ENCODE data around the gene GARIN5B. TPM values are rescaled to one million over a fixed set of nuclear protein-coding genes. Genes with fewer than 3 reads are reported as not detected.

GARIN5B gene
- total and polyA plus RNA-seq, 8 donors = 0.04 to 0.06 TPM; not detected in 6

DNA sequence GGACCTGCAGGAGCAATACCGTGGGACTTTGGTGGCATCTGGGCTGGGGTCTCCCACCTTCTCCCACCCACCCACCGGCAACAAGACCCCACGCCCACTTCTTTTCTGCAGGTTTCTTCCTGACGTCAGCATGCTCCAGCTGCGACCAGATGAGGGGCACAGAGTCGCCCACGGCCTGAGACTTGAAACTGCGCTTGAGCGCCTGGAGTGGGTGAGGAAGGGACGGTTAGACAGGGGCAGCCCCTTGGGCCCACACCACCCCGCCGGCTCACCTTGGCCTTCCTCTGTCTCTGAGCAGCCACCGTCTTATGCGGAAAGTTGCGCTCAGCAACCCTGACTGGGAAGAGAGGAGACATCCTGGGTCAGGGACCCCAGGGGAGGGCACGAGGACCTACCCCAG lies 2.2 kb downstream of the GARIN5B start:
- ATAC-seq (no peak), DNase-seq (peak in 1 of 4 donors; percentile 67)
- H3K27ac ChIP-seq = no peak overlapping the region
- H3K4me3 ChIP-seq = no peak overlapping the region
- H3K9me3 ChIP-seq = no peaks in the 10 kb centered on the region
- peaks cover 0 to 41% of the 10 kb centered on the region in 2 donors for H3K27me3 ChIP-seq
- intact Hi-C loops (cut with DNase I) = no loop called here
- TF ChIP-seq CTCF (IDR thresholded peaks at IDR 0.05) = no peak
- no peaks in the 10 kb centered on the region for H3K4me1 ChIP-seq
- no peaks in the 10 kb centered on the region for H3K36me3 ChIP-seq

DNA sequence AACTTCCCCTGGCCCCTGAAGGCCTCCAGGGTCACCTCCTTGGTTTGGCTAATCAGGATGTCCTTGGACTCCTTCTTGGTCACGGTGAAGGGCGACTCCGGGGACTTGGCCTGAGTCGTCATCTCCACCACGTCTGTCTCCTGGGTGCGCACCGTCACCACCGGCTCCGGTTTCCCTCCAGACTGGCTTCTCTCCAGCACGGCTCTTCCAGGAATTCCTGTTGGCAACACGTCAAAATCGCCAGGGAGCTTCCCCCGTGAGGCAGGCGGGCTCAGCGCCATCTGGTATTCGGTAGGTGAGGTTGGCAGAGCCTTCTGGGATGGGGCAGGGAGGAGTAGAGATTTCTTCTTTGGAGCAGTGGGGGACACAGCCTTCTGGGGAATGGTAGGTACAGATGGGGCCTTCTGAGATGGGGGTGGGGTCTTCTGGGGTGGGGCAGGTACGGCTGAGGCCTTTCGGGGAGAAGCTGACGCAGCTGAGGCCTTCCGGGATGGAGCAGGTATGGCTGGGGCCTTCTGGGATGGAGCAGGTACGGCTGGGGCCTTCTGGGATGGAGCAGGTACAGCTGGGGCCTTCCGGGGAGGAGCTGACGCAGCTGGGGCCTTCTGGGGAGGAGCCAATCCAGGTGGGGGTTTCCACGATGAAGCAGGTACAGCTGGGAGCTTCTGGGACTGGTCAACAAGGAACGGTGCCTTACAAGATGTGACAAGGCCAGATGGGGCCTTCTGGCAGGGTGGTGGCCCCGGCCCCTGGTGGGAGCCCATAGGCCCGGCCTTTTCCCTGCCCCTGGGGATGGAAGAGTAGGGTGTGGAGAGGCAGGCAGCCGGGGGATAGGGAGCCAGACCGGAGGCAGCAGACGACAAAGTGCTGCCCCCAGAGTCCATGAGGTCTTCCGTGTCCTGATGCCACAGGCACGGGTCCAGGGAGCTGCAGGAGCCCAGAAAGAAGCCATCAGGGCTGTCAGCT lies 3.8 kb downstream of the GARIN5B start:
- ATAC-seq (no peak), DNase-seq (peak in 1 of 4 donors; percentile 57)
- intact Hi-C loops (cut with DNase I) = no loop called here
- Histone ChIP-seq H3K4me1 (peaks cover 0 to 6% of the 10 kb centered on the region in 2 donors), H3K27ac (no peak overlapping the region), H3K9me3 (no peaks in the 10 kb centered on the region), H3K27me3 (peaks cover 6 to 58% of the 10 kb centered on the region in 2 donors), H3K36me3 (no peaks in the 10 kb centered on the region), H3K4me3 (no peak overlapping the region)
- TF ChIP-seq CTCF (IDR thresholded peaks at IDR 0.05) = no peak

GRCh38 chr19:55358493-55358892 lies 4.6 kb downstream of the GARIN5B start:
- Histone ChIP-seq H3K4me1 (peaks cover 3 to 12% of the 10 kb centered on the region in 2 donors), H3K27ac (no peak overlapping the region), H3K36me3 (no peaks in the 10 kb centered on the region), H3K27me3 (peaks cover 10 to 65% of the 10 kb centered on the region in 2 donors), H3K9me3 (no peaks in the 10 kb centered on the region), H3K4me3 (no peak overlapping the region)
- DNase-seq = no peak
- intact Hi-C loops (cut with DNase I) = no loop called here
- no peak for ATAC-seq
- TF ChIP-seq CTCF (IDR thresholded peaks at IDR 0.05) = no peak

GRCh38 chr19:55355213-55355821 lies 7.7 kb downstream of the GARIN5B start:
- Histone ChIP-seq H3K4me3 (no peak overlapping the region), H3K27ac (no peak overlapping the region), H3K27me3 (peaks cover 27 to 84% of the 10 kb centered on the region in 2 donors), H3K4me1 (peaks cover 7 to 16% of the 10 kb centered on the region in 2 donors), H3K36me3 (no peaks in the 10 kb centered on the region), H3K9me3 (no peaks in the 10 kb centered on the region)
- ATAC-seq = no peak
- intact Hi-C loops (cut with DNase I) = no loop called here
- no peak for DNase-seq
- TF ChIP-seq CTCF (IDR thresholded peaks at IDR 0.05) = no peak

GRCh38 chr19:55354698-55355212 lies 8.3 kb downstream of the GARIN5B start, which contains the start of gene COX6B2:
COX6B2 (minus strand) TSS chr19:55354719; CDS start chr19:55354521, 198 bp downstream.
- no peaks in the 10 kb centered on the region for H3K36me3 ChIP-seq
- H3K27me3 ChIP-seq = peaks cover 27 to 89% of the 10 kb centered on the region in 2 donors
- no peak for TF ChIP-seq CTCF (IDR thresholded peaks at IDR 0.05)
- peak within 1 kb of the TSS; percentile 30 to 40 for H3K4me3 ChIP-seq
- H3K4me1 ChIP-seq = peaks cover 7 to 16% of the 10 kb centered on the region in 2 donors
- no peak within 1 kb of the TSS for H3K27ac ChIP-seq
- H3K9me3 ChIP-seq = no peaks in the 10 kb centered on the region
- intact Hi-C loops (cut with DNase I) = no loop called here
- DNase-seq (peak in 1 of 4 donors; percentile 81), ATAC-seq (no peak)
